Measurements from ENCODE around the gene ARSK. TPM values are rescaled to one million over a fixed set of nuclear protein-coding genes. Genes with fewer than 3 reads are reported as not detected.
A peak's percentile ranks its signal among the peaks of the same experiment; 100 is the strongest.

Gene ARSK
- total and polyA plus RNA-seq, 2 of the 4 experiments (the other 2 are of a cell fraction): 15.1 to 22.0 TPM

DNA sequence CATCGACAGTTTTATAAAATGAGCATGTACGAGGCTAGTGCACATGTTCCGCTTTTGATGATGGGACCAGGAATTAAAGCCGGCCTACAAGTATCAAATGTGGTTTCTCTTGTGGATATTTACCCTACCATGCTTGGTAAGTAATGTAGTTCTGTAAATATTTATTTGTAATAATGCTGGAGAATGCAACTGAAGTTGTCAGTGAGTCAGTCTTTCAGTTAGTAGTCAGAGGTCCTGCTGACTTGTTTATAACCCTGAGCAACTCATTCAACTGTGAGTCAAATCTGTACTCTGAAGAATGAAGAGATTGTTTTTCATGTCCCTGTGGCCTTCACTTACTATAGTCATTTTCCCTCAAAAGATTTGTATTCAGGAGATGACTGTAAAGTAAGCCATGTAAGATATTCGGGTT, 36.6 kb downstream of the ARSK start:
- Histone ChIP-seq H3K56ac (ENCODE audit: extremely low read depth, insufficient read depth, low read length) (no peak overlapping the region), H2BK120ac (ENCODE audit: low read depth, low read length) (peak overlapping the region; percentile 61; the same call in 1 of the 2 replicates), H3K18ac (ENCODE audit: low read depth, low read length) (no peak overlapping the region), H3K27me3 (ENCODE audit: control insufficient read depth, insufficient read depth, low read length) (no peaks in the 10 kb centered on the region), H3K9me1 (ENCODE audit: insufficient read depth, low read length) (peaks cover 3% of the 10 kb centered on the region; the same call in 1 of the 2 replicates), H2AFZ (replicated peaks; ENCODE audit: low read length, poor library complexity) (no peak overlapping the region), H4K91ac (ENCODE audit: insufficient read depth, low read depth, low read length) (no peak overlapping the region), H3K4ac (ENCODE audit: low read depth, low read length) (peak overlapping the region; percentile 55), H4K8ac (ENCODE audit: low read depth in 2 of 2, low read length in 2 of 2) (peak overlapping the region; percentile 19 to 55; a peak in 2 of 4 replicates), H3K79me1 (ENCODE audit: low read depth in 1 of 2, low read length in 2 of 2) (peaks cover 2 to 15% of the 10 kb centered on the region in 2 experiments; a peak in 2 of 4 replicates), H3K9me3 (ENCODE audit: control insufficient read depth, insufficient read depth, low read length) (no peaks in the 10 kb centered on the region), H3K27ac (ENCODE audit: insufficient read depth, low read length) (no peak overlapping the region), H3K9ac (ENCODE audit: low read depth, low read length) (no peak overlapping the region), H2BK15ac (ENCODE audit: low read depth, low read length) (peak overlapping the region; percentile 38; the same call in 2 of the 3 replicates), H3K36me3 (ENCODE audit: control insufficient read depth, insufficient read depth, low read length) (no peaks in the 10 kb centered on the region), H3K4me3 (ENCODE audit: insufficient read depth, low read depth, low read length) (no peak overlapping the region), H4K5ac (ENCODE audit: low read depth, low read length) (no peak overlapping the region), H2BK5ac (ENCODE audit: low read depth, low read length, poor library complexity, severe bottlenecking) (peak overlapping the region; percentile 98), H2BK20ac (ENCODE audit: low read depth, low read length) (peak overlapping the region; percentile 77), H4K20me1 (ENCODE audit: insufficient read depth, low read length) (no peaks in the 10 kb centered on the region), H2AK9ac (replicated peaks; ENCODE audit: low read depth, low read length, poor library complexity) (no peak overlapping the region), H3K23ac (ENCODE audit: low read depth, low read length) (no peak overlapping the region), H2AK5ac (ENCODE audit: low read depth, low read length) (peak overlapping the region; percentile 41; the same call in 1 of the 2 replicates), H3K4me2 (ENCODE audit: low read depth, low read length) (peak overlapping the region; percentile 52; the same call in 1 of the 2 replicates), H3K4me1 (ENCODE audit: control insufficient read depth, insufficient read depth, low read length) (peaks cover 6% of the 10 kb centered on the region; the same call in 1 of the 2 replicates), H3K14ac (replicated peaks; ENCODE audit: low read depth, low read length) (peak overlapping the region; percentile 34; the same call in 1 of the 2 replicates)
- TF ChIP-seq NFE2L2 (IDR thresholded peaks at IDR 0.05; ENCODE audit: low read depth, low read length) (no peak), FOS (IDR thresholded peaks at IDR 0.05; ENCODE audit: low read depth, low read length) (peak; percentile 75), CHD1 (IDR thresholded peaks at IDR 0.05; ENCODE audit: low read depth, low read length) (no peak), POLR2A (IDR thresholded peaks at IDR 0.05; ENCODE audit: low read depth, low read length) (no peak)
- in situ Hi-C loops (cut with MboI; ENCODE audit: low sequenced_read_pairs): no loop called here
- ChIA-PET POLR2A (ENCODE audit: unreplicated experiment) (no interaction called here), CTCF (no interaction called here)
- intact Hi-C loops (cut with micrococcal nuclease): no loop called here
- BruUV-seq (replicated peaks): no TSS peak
- ATAC-seq (ENCODE audit: low read depth) (peak; percentile 98), DNase-seq (peak; percentile 91)
- dilution Hi-C loops (cut with HindIII; ENCODE audit: low sequenced_read_pairs, unreplicated experiment): no loop called here
- whole genome bisulfite sequencing, 2 experiments (ENCODE audit: extremely low coverage in 2 of 2, insufficient read length in 1 of 2): no CpG with 5 or more reads among the region's 5 CpGs
